NCI-H1436 treated with DMSO at 0.1 percent for 48 hours (cell line): ENCODE results near the gene CBR3.
"Not testable (repeated sequence)": the region's sequence is repeated elsewhere in the genome, so short reads cannot be mapped to it uniquely, and the experiment has no call there.

Source experiments
- DNase-seq: peaks from one replicate; lab custom pipeline; 2025; lab: John Stamatoyannopoulos, UW

Gene CBR3

DNA sequence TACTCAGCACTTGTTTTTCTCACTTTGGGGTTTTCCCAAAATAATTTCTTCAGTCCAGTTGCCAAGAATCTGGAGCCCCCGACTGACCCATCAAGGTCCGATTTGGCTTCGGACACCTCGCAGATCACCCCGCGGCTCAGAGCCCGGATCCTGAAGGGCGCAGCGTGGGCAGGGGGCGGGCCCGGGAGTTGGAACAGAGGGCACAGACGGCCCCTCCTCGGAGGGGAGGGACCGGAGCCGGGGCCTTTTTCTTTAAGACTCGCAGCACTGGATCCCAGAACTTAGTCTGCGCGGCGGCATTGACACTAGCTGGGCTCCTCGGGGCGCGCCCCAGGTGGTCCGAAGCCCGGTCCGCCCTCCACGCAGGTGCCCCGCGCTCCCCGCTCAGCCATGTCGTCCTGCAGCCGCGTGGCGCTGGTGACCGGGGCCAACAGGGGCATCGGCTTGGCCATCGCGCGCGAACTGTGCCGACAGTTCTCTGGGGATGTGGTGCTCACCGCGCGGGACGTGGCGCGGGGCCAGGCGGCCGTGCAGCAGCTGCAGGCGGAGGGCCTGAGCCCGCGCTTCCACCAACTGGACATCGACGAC is at the start of gene CBR3:
Gene CBR3 (plus strand): TSS at position 277 of the 588 bp plus-strand sequence. CDS start 114 bp downstream, at position 391.
- no peak for DNase-seq

DNA sequence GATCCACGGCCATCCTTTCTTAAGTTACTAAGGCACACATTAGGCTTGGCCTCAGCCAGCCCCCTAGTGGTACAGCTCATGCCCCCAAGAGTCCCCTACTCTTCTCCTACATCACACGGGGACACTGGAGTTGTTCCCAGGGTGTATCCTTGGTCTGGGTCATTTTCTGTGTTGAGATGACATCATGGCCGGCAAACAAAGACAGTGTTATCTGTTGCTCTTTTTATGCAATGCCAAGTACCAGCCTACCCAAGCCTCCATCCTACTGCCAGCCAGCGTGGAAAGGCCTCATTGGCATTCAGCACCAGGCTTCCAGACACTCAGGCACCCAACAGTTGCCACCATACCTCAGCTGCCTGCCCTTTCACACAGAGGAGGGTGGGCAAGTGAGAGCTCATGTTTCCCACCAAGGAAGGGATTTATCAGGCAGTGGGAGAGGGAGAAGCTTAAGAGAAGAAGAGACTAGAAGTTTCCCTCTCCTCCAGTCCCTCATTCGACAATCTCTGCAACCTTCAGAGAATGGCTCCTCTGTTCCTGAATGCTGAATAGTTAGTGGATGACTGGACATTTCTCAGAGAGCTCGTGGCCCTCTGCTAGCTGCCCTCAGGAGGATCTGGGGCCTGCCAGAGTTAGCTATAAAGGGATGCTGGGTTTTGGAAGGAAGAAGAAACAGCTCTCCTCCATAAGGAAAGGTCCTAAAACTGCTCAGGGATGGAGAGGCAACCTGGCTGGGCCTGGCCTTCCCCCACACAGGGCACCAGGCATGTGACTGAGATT is 47.3 kb upstream of the CBR3 start:
- no peak for DNase-seq

DNA sequence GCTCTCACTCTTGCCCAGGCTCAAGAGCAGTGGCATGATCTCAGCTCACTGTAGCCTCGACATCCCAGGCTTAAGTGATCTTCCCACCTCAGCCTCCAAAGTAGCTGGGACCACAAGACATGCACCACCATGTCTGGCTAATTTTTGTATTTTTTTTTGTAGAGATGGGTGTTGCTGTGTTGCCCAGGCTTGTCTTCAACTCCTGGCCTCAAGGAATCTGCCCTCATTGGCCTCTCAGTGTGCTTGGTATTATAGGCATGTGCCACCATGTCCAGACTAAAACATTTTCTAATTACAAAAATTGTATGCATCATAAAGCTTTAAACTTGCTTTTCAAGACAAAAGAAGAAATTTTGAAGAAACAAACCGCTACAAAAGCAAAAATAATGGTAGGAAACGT is 44.9 kb upstream of the CBR3 start:
- DNase-seq: no peak

DNA sequence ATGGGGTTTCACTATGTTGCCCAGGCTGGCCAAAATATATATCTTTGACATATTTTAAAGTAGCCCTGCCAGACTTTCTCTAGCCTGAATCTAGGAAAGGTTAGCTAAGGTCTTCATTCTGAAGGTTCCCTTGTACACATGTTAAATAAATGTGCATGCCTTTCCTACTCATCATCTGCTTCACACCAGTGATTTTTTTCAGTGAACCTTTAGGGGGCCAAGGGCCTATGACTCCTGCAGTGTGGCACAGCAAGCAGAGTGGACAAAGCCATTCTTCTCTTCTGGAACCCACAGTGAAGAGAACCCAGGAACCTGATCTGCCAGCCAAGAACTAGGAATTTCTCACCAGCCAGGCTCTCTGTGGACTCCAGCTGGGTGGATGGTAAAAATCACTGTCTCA is 42.2 kb upstream of the CBR3 start:
- DNase-seq: no peak

DNA sequence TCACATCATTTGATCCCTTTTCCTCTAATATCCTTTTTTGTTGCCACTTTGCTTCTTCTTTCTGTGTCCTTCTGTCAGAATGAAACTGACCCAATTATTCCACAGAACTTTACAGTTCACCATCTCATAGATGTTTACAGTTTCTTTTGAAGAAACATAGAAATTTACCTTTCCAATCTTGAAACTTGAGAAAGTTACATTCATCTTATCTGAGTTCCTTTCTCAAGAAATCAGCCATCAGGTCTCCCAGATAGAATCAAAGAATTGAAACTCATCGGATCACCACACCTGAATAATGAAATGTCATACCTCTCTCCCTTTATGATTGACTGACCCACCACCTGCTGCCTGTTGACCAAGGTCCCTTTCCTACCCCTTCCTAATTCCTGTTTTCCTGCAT is 41.4 kb upstream of the CBR3 start:
- no peak for DNase-seq

DNA sequence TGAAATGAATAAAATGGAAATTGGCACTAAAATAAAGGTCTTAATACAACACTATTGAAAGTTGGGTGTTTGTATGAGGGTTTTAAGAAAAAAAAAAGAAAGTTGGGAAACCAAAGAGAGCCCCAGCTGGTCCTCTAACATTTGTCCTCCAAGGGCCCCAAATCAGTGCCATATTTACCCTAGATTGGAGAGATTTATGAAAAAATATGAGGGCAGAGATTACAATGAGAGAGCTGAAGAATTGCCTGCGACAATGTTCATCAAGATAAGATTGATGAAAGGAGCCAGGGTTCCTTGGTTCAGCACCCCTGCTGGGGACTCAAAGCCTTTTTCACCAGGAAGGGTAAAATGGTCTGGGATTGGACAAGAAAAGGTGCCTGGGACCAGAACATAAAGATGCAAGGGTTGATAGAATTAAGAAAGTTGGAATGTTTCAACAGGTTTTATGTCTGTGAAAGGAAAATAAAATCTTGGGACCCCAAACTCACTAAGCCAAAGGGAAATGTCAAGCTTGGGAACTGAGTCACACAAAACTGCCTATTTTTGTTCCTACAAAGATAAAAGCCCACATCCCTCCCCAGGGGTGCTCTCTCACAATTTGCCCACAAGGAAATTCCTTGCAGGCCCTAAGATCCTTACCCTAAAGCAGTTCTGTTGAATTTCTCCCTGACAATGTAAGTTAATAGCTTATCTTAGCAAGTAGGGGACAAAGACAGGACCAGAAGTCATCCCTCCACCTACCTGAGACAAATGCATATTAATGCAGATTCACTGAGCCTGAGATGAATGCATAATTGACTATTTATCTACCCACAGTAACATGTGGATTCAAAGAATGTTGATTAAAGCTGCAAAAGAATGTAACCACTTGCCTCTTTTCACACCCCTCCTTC is 38.2 kb upstream of the CBR3 start:
- DNase-seq: no peak

DNA sequence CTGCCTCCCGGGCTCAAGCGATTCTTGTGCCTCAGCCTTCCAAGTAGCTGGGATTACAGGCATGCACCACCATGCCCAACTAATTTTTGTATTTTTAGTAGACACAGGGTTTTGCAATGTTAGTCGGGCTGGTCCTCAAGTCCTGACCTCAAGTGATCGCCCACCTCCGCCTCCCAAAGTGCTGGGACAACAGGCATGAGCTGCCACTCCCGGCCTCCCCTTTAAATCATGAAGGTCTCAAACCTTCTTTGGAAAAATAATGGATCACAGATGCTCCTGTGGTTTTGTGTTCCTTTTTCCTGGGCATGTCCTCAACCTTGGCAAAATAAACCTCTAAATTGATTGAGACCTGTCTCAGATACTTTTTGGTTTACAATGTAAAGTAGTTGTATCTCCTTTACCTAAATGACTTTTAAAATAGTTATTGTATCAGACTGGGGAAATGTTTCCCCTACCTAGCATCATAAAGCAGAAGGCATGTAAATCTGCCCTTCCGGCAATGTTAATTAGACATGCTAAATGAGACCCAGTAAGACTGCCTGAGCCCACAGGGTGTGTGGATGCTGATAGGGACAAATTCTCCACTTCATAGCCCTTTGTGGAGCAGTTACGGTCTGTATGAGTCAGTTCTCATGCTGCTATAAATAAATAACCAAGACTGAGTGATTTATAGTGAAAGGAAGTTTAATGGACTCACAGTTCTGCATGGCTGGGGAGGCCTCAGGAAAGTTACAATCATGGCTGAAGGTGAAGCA is 37.3 kb upstream of the CBR3 start:
- DNase-seq: no peak

DNA sequence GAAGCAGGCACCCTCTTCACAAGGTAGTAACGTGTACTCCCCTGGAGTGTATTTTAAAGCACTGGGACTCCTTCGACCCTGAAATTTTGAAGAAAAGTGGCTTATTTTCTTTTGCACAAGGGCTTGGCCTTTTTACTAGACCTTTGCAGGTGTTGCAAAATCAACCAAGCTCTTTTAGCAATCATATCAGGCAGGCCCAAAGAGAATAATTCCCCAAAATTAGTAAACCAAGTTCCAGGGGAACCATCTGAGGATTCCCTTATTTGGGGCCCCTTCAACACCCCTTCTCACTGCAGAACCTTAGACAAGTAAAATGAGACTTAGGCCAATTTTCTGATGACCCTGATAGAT is 36.7 kb upstream of the CBR3 start:
- no peak for DNase-seq

DNA sequence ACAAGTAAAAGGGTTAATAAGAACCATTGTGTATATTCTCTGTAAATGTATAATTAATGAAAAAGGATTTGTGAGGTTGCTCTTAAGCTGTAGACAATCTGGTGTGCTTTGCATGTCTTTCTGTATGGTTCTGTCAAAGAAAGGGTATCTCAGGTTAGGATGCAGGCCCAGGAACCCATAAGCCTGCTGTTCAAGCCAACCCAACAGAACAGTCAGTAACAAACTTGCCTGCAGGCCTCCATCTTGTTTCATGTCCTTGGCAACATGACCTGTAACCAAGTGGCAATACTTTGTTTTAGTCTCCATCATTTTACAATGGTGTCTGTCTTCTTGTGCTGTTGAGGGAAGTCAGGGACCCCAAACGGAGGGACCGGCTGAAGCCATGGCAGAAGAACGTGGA is 35.9 kb upstream of the CBR3 start:
- DNase-seq: no peak

DNA sequence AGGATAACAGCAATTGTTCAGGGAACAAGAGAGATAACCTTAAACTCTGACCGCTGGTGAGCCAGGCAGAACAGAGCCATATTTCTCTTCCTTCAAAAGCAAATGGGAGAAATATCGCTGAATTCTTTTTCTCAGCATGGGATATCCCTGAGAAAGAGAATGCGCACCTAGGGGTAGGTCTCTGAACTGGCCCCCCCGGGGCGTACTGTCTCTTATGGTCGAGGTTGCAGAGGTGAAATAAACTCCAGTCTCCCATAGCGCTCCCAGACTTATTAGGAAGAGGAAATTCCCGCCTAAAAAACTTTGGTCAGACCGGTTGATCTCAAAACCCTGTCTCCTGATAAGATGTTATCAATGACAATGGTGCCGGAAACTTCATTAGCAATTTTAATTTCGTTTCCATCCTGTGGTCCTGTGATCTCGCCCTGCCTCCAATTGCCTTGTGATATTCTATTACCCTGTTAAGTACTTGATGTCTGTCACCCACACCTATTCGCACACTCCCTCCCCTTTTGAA is 35.1 kb upstream of the CBR3 start:
- DNase-seq: not testable (repeated sequence)

DNA sequence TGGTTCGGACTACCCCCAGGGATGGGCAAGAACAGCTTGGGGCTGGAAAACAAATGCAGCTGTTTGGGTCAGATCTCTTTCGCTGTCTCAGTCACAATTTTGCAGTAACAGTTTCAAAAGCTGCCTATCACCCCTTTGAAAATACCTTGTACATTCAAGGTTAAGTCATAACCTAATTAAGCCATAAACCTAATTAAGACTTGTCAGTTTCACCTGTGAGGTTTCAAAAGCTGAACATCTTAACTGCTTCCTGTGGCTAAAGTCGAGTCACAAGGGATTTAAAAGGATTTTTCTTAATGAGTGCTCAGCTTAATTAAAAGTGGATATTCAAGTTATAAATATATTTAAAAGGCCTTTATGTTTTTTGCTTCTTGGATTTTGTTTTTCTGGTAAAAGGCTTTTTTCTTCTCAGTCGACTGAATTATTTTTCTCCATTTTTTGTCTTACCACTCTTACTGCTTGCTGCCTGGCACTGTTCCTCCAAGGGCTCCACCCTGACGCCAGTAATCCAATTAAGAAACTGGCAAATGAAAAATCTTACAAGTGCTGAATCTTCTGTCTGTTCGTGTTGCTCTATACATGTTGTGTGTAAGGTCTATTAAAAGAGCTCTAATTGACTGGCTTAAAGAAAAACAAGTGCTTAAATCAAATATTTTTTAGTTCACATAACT is 33.8 kb upstream of the CBR3 start:
- no peak for DNase-seq

DNA sequence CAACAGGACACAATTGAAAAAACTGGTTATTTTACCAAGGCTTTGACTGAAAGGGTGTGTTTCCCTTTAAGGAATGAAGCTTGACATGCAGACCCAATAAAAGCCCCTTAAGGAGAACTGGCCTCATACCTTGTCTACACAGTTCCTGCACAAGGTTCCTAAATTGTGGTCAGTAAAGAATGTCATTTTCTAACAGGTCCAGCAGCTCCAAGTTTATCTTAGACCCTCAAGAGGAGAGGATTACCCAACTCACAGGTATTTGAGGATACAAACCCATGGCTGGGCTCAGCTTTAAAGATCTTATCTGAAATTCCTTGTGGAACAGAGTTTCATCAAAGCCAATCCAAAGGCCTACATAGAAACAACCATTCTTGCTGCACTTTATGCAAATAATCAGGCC is 31.4 kb upstream of the CBR3 start:
- DNase-seq: no peak

DNA sequence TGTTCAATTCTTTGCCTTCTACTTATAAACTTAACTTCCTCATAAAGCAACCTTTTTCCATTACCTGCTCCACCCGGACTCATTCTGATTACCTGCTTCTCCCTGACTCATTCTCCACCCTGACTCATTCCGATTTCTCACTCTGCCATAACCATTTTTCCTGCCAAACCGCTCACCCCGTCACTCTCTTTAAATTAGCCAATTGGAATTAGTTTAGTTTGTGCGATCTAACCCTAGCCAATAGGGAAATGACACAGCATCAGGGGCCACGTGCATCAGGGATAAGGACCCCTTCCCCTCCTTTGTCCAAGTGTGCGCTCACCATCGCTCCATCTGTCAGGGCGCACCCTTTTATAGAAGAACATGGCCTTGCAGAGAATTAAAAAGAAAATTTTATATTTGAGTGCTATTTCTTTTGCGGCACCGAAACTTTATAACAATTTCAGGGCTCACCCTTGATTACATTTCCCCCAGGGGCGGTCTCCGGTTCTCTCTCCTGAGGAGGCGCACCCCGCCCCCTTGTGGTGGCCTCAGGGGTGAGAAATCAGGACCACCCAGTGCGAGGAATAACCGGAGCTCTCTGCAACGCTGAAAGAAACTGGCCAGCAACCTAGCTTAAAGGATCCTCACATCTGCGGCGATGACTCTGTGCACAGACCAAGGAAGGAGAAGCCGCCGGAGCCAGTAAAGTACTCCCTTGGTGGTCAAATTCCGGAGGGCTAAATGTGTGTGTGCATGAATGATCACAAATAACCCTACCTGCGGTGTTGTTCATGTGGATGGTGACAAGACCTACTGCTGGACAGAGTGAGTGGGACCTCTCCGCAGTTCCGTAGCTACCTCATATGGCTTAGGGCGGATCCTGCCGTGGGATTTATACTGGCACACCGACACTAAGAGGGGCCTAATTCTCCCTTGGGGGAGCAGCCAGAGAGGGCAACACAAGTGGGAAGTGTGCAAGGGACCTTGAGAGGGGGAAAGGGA is 30.3 kb upstream of the CBR3 start:
- no peak for DNase-seq

DNA sequence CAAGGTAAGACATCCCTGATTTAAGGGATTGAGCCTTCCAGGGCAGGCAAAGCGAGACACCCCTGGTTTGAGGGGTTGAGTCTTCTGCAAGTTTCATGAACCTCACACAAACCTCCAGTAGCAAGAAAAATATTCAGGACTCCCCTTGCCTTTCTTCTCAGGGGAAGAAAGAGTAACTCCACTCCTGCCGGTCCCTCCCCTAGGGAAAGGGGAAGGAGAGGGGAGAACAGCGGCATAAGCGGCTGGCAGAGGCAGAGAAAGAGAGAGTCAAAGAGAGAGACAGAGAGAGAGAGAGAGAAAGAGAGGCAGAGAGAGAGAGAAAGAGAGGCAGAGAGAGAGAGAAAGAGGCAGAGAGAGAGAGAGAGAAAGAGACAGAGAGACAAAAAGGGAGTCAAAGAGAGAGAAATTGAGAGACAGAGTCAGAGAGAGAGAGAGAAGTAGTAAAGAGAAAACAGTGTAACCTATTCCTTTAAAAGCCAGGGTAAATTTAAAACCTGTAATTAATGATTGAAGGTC is 29.5 kb upstream of the CBR3 start:
- DNase-seq: no peak

DNA sequence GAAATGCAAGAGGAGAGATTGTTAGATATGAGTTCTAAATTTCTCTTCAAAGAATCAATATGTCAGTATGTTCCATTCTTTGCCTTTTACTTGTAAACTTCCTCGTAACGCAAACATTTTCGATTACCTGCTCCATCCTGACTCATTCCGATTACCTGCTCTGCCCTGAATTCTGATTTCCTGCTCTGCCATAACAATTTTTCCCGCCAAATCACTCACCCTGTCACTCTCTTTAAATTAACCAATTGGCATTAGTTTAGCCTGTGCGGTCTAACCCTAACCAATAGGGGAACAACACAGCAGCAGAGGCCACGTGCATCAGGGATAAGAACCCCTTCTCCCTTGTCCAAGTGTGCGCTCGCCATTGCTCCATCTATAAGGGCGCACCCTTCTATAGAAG is 25.0 kb upstream of the CBR3 start:
- DNase-seq: no peak

DNA sequence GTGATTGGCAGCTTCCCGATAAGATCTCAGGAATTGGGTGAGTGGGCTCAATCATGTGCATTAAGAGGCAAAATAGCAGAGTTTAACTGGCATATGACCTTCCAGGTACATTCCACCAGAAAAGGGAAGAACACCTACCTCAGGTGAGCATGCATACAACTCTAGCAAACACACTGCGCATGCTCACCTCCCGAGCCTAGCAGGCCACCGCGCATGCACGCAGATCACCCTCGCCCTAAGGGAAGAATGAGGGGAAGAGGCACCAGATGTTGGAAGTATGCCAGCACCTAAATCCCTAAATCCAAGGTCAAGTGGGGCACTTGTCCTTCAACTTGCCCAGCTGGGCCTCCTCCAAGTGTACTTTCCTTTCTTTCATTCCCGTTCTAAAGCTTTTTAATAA is 23.6 kb upstream of the CBR3 start:
- DNase-seq: no peak

DNA sequence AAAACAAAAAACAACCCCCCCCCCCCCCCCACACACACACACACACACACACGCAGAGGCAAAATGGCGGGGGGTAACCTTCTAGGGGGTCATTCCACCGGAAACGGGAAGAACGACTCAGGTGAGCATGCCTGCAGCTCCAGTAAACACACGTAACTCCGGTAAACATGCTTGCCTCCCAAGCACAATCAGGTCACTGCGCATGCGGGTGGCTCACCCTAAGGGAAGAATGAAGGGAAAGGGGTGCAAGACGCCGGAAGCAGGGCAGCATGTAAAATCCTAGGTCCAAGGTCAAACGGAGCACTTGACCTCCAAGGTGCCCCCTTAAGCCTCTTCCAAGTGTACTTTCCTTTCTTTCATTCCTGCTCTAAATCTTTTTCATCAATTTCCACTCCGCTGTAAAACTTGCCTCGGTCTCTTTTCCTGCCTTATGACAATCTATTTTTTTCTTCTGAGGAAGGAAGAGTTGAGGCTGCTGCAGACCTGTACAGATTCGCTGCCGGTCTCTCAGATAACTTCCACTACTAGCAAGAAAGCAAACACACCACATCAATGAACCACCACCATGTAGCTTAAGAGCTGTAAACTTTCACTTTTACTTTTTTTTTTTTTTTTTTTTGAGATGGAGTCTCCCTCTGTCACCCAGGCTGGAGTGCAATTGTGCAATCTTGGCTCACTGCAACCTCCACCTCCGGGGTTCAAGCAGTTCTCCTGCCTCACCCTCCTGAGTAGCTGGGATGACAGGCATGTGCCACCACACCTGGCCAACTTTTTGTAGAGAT is 21.0 kb upstream of the CBR3 start:
- DNase-seq: no peak

DNA sequence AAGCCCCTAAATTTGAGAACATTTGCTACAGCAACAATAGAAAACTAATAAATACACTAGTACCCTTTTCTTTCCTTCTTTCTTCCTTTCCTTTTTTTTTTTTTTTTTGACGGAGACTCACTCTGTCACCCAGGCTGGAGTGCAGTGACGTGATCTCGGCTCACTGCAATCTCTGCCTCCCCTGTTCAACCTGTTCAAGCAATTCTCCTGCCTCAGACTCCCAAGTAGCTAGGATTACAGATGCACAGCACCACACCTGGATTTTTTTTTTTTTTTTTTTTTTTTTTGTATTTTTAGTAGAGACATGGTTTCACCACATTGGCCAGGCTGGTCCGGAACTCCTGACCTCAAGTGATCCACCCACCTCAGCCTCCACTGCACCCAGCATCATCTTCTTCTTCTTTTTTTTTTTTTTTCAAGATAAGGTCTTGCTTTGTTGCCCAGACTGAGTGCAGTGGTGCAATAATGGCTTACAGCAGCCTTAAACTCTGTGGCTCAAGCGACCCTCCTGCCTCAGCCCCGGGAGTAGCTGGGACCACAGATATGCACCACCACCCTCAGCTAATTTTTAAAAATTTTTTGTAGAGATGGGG is 19.6 kb upstream of the CBR3 start:
- DNase-seq: no peak

DNA sequence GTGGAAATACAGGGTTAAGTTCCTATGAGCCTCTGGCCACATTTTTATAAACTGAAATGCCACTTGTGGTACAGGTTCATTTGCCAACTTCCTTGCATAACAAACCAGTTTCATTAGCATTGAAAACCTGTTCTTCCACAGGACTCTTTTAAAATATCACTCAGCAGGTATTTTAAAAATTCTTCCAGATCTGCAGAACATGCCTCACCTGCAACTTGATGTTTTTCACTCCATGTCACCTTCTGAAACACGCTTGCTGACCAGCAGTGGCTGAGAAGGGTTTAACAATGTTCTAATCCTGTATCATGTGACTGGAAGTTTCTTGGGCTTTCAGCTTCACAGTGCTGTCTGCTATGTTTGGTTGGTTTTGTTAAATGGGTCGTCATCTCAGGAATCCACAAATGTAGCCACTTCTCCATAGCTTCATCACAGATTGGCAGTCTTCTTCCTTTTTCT is 17.6 kb upstream of the CBR3 start:
- no peak for DNase-seq
